Bronchial epithelial cell (primary cell): Measurements from ENCODE around the gene CLIP3. TPM values are rescaled to one million over a fixed set of nuclear protein-coding genes. Genes with fewer than 3 reads are reported as not detected.

Experiments
- DNase-seq: peaks from one replicate; pipeline ENCODE4 v3.0.0-alpha.2; 2010; ENCODE audit warnings: low read depth
- FAIRE-seq: peaks from 2 replicates; lab custom pipeline; 2011; peaks lifted over from hg19 to GRCh38; lab: Jason Lieb, UNC
- H3K27me3 ChIP-seq: 2 replicates; pipeline ENCODE4 v1.5.1; 2011; ENCODE audit warnings: low read length; ENCODE audit not compliant: control insufficient read depth, insufficient read depth
- H3K36me3 ChIP-seq: 2 replicates; pipeline ENCODE4 v1.5.1; 2011; ENCODE audit warnings: low read length; ENCODE audit not compliant: control insufficient read depth, insufficient read depth
- H3K4me3 ChIP-seq: 2 replicates; pipeline ENCODE4 v1.5.1; 2011; ENCODE audit warnings: mild to moderate bottlenecking, low read depth, low read length, control low read depth
- CTCF ChIP-seq: IDR thresholded peaks from 2 replicates; pipeline ENCODE4 v1.5.1; 2011; ENCODE audit warnings: mild to moderate bottlenecking, moderate library complexity, low read length, control low read depth, inconsistent platforms; ENCODE audit not compliant: insufficient read depth, severe bottlenecking
- total RNA-seq: library from RNA; depleted of rRNA; stranded (reverse); fragments of >200 nt; gene quantifications from 2 replicates; pipeline ENCODE4 v1.2.1, GENCODE V29; 2014

The CLIP3 gene
- total RNA-seq, 1 donor from 2014 or later = under 0.01 TPM

- Histone ChIP-seq H3K36me3 (no peaks in the 10 kb centered on the region), H3K4me3 (no peak overlapping the region), H3K27me3 (no peaks in the 10 kb centered on the region)
- FAIRE-seq = no peak
- DNase-seq = peak; percentile 25
- peak; percentile 45 for TF ChIP-seq CTCF
Measured at GRCh38 chr19:36051236-36051635, 18.6 kb upstream of the CLIP3 start.

GRCh38 chr19:36049080-36049698 is 16.5 kb upstream of the CLIP3 start:
- FAIRE-seq (peak; percentile 86), DNase-seq (peak; percentile 95)
- Histone ChIP-seq H3K27me3 (no peaks in the 10 kb centered on the region), H3K36me3 (peaks cover 2% of the 10 kb centered on the region), H3K4me3 (no peak overlapping the region)
- no peak for TF ChIP-seq CTCF

GRCh38 chr19:36047835-36048234 is 15.2 kb upstream of the CLIP3 start:
- no peak for DNase-seq
- TF ChIP-seq CTCF = no peak
- H3K36me3 ChIP-seq = peaks cover 2% of the 10 kb centered on the region
- no peaks in the 10 kb centered on the region for H3K27me3 ChIP-seq
- no peak overlapping the region for H3K4me3 ChIP-seq
- no peak for FAIRE-seq

GRCh38 chr19:36046443-36047050 is 13.9 kb upstream of the CLIP3 start:
- no peak for FAIRE-seq
- no peak for TF ChIP-seq CTCF

GRCh38 chr19:36043952-36044351 is 11.3 kb upstream of the CLIP3 start:
- H3K36me3 ChIP-seq = peaks cover 2% of the 10 kb centered on the region
- DNase-seq (no peak), FAIRE-seq (no peak)
- H3K4me3 ChIP-seq = no peak overlapping the region
- TF ChIP-seq CTCF = no peak
- H3K27me3 ChIP-seq = no peaks in the 10 kb centered on the region

More at GRCh38 chr19:36046443-36047050, 13.9 kb upstream of the CLIP3 start:
- H3K27me3 ChIP-seq = no peaks in the 10 kb centered on the region
- no peak overlapping the region for H3K4me3 ChIP-seq
- no peak for DNase-seq
- H3K36me3 ChIP-seq = peaks cover 2% of the 10 kb centered on the region
